H9 (cell line): ENCODE data around the gene RPL28. TPM values are rescaled to one million over a fixed set of nuclear protein-coding genes. Genes with fewer than 3 reads are reported as not detected.

Source experiments
- DNase-seq: peaks from one replicate; pipeline ENCODE4 v3.0.0-alpha.2; 2017
- H2AFZ ChIP-seq: one replicate; pipeline ENCODE4 v1.6.1; 2013; ENCODE audit warnings: mild to moderate bottlenecking, low read length, control low read depth, moderate library complexity
- H2AK5ac ChIP-seq: 2 replicates; pipeline ENCODE4 v1.6.1; 2013; ENCODE audit warnings: low read length, control low read depth, mixed read lengths; ENCODE audit not compliant: insufficient read length
- H2BK120ac ChIP-seq: one replicate; pipeline ENCODE4 v1.6.1; 2013; ENCODE audit warnings: low read depth, mild to moderate bottlenecking, low read length, control low read depth, inconsistent platforms; ENCODE audit not compliant: poor library complexity, severe bottlenecking
- H2BK12ac ChIP-seq: 2 replicates; pipeline ENCODE4 v1.6.1; 2013; ENCODE audit warnings: low read length, control low read depth, mixed read lengths, low read depth; ENCODE audit not compliant: insufficient read length
- H2BK15ac ChIP-seq: 2 replicates; pipeline ENCODE4 v1.6.1; 2013; ENCODE audit warnings: low read depth, low read length, control low read depth
- H2BK20ac ChIP-seq: one replicate; pipeline ENCODE4 v1.6.1; 2013; ENCODE audit warnings: low read depth, mild to moderate bottlenecking, low read length, control low read depth, inconsistent platforms; ENCODE audit not compliant: poor library complexity, severe bottlenecking
- H2BK5ac ChIP-seq: 2 replicates; pipeline ENCODE4 v1.6.1; 2013; ENCODE audit warnings: low read length, control low read depth, mixed read lengths; ENCODE audit not compliant: insufficient read length
- H3K14ac ChIP-seq: 2 replicates; pipeline ENCODE4 v1.6.1; 2013; ENCODE audit warnings: low read length, control low read depth; ENCODE audit not compliant: insufficient read depth
- H3K18ac ChIP-seq: 2 replicates; pipeline ENCODE4 v1.6.1; 2013; ENCODE audit warnings: low read depth, mild to moderate bottlenecking, mixed read lengths, low read length, control low read depth; ENCODE audit not compliant: insufficient read length
- H3K23ac ChIP-seq: 2 replicates; pipeline ENCODE4 v1.6.1; 2013; ENCODE audit warnings: low read length, control low read depth, mixed read lengths, low read depth; ENCODE audit not compliant: insufficient read length
- H3K23me2 ChIP-seq: 2 replicates; pipeline ENCODE4 v1.6.1; 2013; ENCODE audit warnings: low read depth, mild to moderate bottlenecking, mixed read lengths, low read length, control low read depth; ENCODE audit not compliant: insufficient read length, poor library complexity, severe bottlenecking
- H3K27ac ChIP-seq: 2 replicates; pipeline ENCODE4 v1.5.1; 2013; ENCODE audit warnings: low read length, control low read depth, mixed read lengths, low read depth; ENCODE audit not compliant: insufficient read length
- H3K27me3 ChIP-seq: 2 replicates; pipeline ENCODE4 v1.6.1; 2013; ENCODE audit warnings: low read length, control low read depth, inconsistent platforms; ENCODE audit not compliant: insufficient read depth
- H3K4ac ChIP-seq: 2 replicates; pipeline ENCODE4 v1.6.1; 2013; ENCODE audit warnings: low read depth, mild to moderate bottlenecking, control low read depth, inconsistent platforms, low read length, moderate library complexity
- H3K4me1 ChIP-seq: 2 replicates; pipeline ENCODE4 v1.6.1; 2013; ENCODE audit warnings: low read length, control low read depth, inconsistent platforms; ENCODE audit not compliant: insufficient read depth
- H3K4me2 ChIP-seq: 2 replicates; pipeline ENCODE4 v1.6.1; 2013; ENCODE audit warnings: low read length, control low read depth, mixed read lengths; ENCODE audit not compliant: insufficient read length, insufficient read depth
- H3K56ac ChIP-seq: 2 replicates; pipeline ENCODE4 v1.6.1; 2013; ENCODE audit warnings: low read depth, mild to moderate bottlenecking, mixed read lengths, low read length, control low read depth; ENCODE audit not compliant: insufficient read length
- H3K79me1 ChIP-seq: 2 replicates; pipeline ENCODE4 v1.6.1; 2013; ENCODE audit warnings: low read depth, mild to moderate bottlenecking, moderate library complexity, low read length, control low read depth, inconsistent platforms; ENCODE audit not compliant: insufficient read depth, poor library complexity, severe bottlenecking
- H3K79me2 ChIP-seq: 2 replicates; pipeline ENCODE4 v1.6.1; 2013; ENCODE audit warnings: low read length, control low read depth, inconsistent platforms; ENCODE audit not compliant: insufficient read depth
- H3K9ac ChIP-seq: 2 replicates; pipeline ENCODE4 v1.6.1; 2013; ENCODE audit warnings: low read length, control low read depth, mixed read lengths; ENCODE audit not compliant: insufficient read length; ENCODE audit errors: extremely low read depth
- H3K9me3 ChIP-seq: one replicate; pipeline ENCODE4 v1.6.1; 2013; ENCODE audit warnings: low read depth, low read length, inconsistent platforms; ENCODE audit not compliant: control insufficient read depth
- H3T11ph ChIP-seq: one replicate; pipeline ENCODE4 v1.6.1; 2013; ENCODE audit warnings: mild to moderate bottlenecking, low read length, control low read depth, inconsistent platforms
- H4K20me1 ChIP-seq: one replicate; pipeline ENCODE4 v1.6.1; 2013; ENCODE audit not compliant: control insufficient read depth, insufficient read length, insufficient read depth
- H4K5ac ChIP-seq: 2 replicates; pipeline ENCODE4 v1.6.1; 2013; ENCODE audit warnings: low read depth, mild to moderate bottlenecking, mixed read lengths, low read length, control low read depth; ENCODE audit not compliant: insufficient read length
- H4K8ac ChIP-seq: replicated peaks from 2 replicates; pipeline ENCODE4 v1.6.1; 2013; ENCODE audit warnings: low read length, control low read depth, mixed read lengths, low read depth; ENCODE audit not compliant: insufficient read length
- H4K91ac ChIP-seq: 2 replicates; pipeline ENCODE4 v1.6.1; 2013; ENCODE audit warnings: low read depth, mild to moderate bottlenecking, moderate library complexity, mixed read lengths, low read length, control low read depth; ENCODE audit not compliant: insufficient read length
- H3K27ac Mint-ChIP-seq, 3 experiments: 2 replicates in 2 of 3; 3 replicates in 1 of 3; pipeline ENCODE4 v1.8.0; 2020 to 2021; ENCODE audit warnings: mixed read lengths in 3 of 3, mild to moderate bottlenecking in 1 of 3, moderate library complexity in 1 of 3
- H3K27me3 Mint-ChIP-seq: 2 replicates; pipeline ENCODE4 v1.8.0; 2021; ENCODE audit warnings: low read depth, mild to moderate bottlenecking, moderate library complexity, mixed read lengths
- H3K36me3 Mint-ChIP-seq, 3 experiments: 2 replicates in 2 of 3; 3 replicates in 1 of 3; pipeline ENCODE4 v1.8.0; 2020 to 2021; ENCODE audit warnings: low read depth in 3 of 3, mixed read lengths in 3 of 3; ENCODE audit not compliant: insufficient read depth in 1 of 3
- H3K4me1 Mint-ChIP-seq, 2 experiments: 2 replicates each; pipeline ENCODE4 v1.8.0; 2020; ENCODE audit warnings: mixed read lengths in 2 of 2
- H3K4me3 Mint-ChIP-seq, 2 experiments: 2 replicates in 1 of 2; 3 replicates in 1 of 2; pipeline ENCODE4 v1.8.0; 2020 to 2021; ENCODE audit warnings: mild to moderate bottlenecking in 2 of 2, mixed read lengths in 2 of 2, moderate library complexity in 1 of 2
- H3K9me3 Mint-ChIP-seq, 2 experiments: 2 replicates in 1 of 2; 3 replicates in 1 of 2; pipeline ENCODE4 v1.8.0; 2020; ENCODE audit warnings: mild to moderate bottlenecking in 2 of 2, mixed read lengths in 2 of 2, moderate library complexity in 1 of 2
- CTCF ChIP-seq: fragments of 200-600 bp; sonication (generic); conservative IDR thresholded peaks from 3 replicates; pipeline ENCODE4 v1.8.0; 2021; ENCODE audit warnings: antibody characterized with exemption, mild to moderate bottlenecking
- WGBS: extraction: QIAGEN DNeasy Blood & Tissue Kit; methylation state at CpG from one replicate; pipeline ENCODE4 v1.1.7; 2013; ENCODE audit warnings: missing lambda C conversion rate, low lambda C conversion rate, mixed read lengths; ENCODE audit not compliant: insufficient read length; ENCODE audit errors: extremely low coverage; 5-methylcytosine and 5-hydroxymethylcytosine counted together
- total RNA-seq: library from RNA; stranded (reverse); gene quantifications from 2 replicates; pipeline ENCODE4 v1.2.1, GENCODE V29; 2021

RPL28 gene
- total RNA-seq, 1 experiment from 2014 or later, result 2,076 TPM

GRCh38 chr19:55354698-55355212 lies 31.0 kb upstream of the RPL28 start, which contains the start of gene COX6B2:
TSS of gene COX6B2 (minus strand) at chr19:55354719. CDS start at chr19:55354521, 198 bp downstream.
- Mint-ChIP-seq H3K4me1 (peaks cover 42 to 44% of the 10 kb centered on the region in 2 experiments), H3K36me3 (peaks cover 2 to 31% (median 6%) of the 10 kb centered on the region in 3 experiments; a peak in 5 of 7 replicates), H3K27ac (peak within 1 kb of the TSS in 1 of 3 experiments; percentile 55; a peak in 2 of 7 replicates), H3K27me3 (peaks cover 86% of the 10 kb centered on the region), H3K4me3 (peak within 1 kb of the TSS; percentile 60 to 85), H3K9me3 (no peaks in the 10 kb centered on the region; a peak in 1 of 5 replicates)
- Histone ChIP-seq H4K8ac (no peak within 1 kb of the TSS), H3K18ac (peak within 1 kb of the TSS; percentile 54), H3K14ac (no peak within 1 kb of the TSS), H3K27me3 (peaks cover 17% of the 10 kb centered on the region; the same call in 1 of the 2 replicates), H2BK5ac (no peak within 1 kb of the TSS), H3K4ac (no peak within 1 kb of the TSS), H3K23me2 (peaks cover 7% of the 10 kb centered on the region), H3K4me1 (no peaks in the 10 kb centered on the region; the same call in 1 of the 2 replicates), H2BK120ac (no peak within 1 kb of the TSS), H2BK20ac (no peak within 1 kb of the TSS), H3K79me2 (no peaks in the 10 kb centered on the region), H2BK15ac (no peak within 1 kb of the TSS), H4K91ac (no peak within 1 kb of the TSS), H3K9me3 (no peaks in the 10 kb centered on the region), H3K9ac (no peak within 1 kb of the TSS), H3K56ac (no peak within 1 kb of the TSS), H2AFZ (no peak within 1 kb of the TSS), H4K5ac (no peak within 1 kb of the TSS), H3K4me2 (peak within 1 kb of the TSS; percentile 65), H3K79me1 (no peaks in the 10 kb centered on the region), H2BK12ac (no peak within 1 kb of the TSS), H3K23ac (no peak within 1 kb of the TSS), H3K27ac (no peak within 1 kb of the TSS), H4K20me1 (no peaks in the 10 kb centered on the region), H2AK5ac (no peak within 1 kb of the TSS), H3T11ph (no peak within 1 kb of the TSS)
- TF ChIP-seq CTCF, result 0 out of 3 replicates have a peak, but pooled peaks have one; percentile 18
- no peak for DNase-seq
- no CpG with 5 or more reads among the region's 43 CpGs for WGBS
